Thymus (tissue), 11 donors: ENCODE measurements around the gene PLCB1. TPM values are rescaled to one million over a fixed set of nuclear protein-coding genes. Genes with fewer than 3 reads are reported as not detected.

ENCODE experiments used
- DNase-seq, 9 donors: peaks; one replicate each; pipeline ENCODE4 v3.0.0-alpha.2; 2013; ENCODE audit warnings: low spot score in 9 of 9, low read depth in 6 of 9, missing footprints in 1 of 9
- H3K27ac ChIP-seq, 2 donors: one replicate each; pipeline ENCODE4 v1.5.1; 2013; ENCODE audit warnings: control low read depth in 1 of 2, low read depth in 1 of 2, low read length in 1 of 2, mild to moderate bottlenecking in 1 of 2, moderate library complexity in 1 of 2
- H3K27me3 ChIP-seq, 2 donors: one replicate each; pipeline ENCODE4 v1.5.1; 2013; ENCODE audit warnings: low read length in 1 of 2; ENCODE audit not compliant: control insufficient read depth in 2 of 2, insufficient read depth in 1 of 2
- H3K36me3 ChIP-seq, 2 donors: one replicate each; pipeline ENCODE4 v1.5.1; 2013; ENCODE audit warnings: low read length in 1 of 2, mild to moderate bottlenecking in 1 of 2, moderate library complexity in 1 of 2; ENCODE audit not compliant: control insufficient read depth in 2 of 2, insufficient read depth in 2 of 2
- H3K4me1 ChIP-seq, 2 donors: one replicate each; pipeline ENCODE4 v1.5.1; 2013; ENCODE audit warnings: low read length in 2 of 2; ENCODE audit not compliant: control insufficient read depth in 2 of 2, insufficient read depth in 2 of 2
- H3K4me3 ChIP-seq, 2 donors: one replicate each; pipeline ENCODE4 v1.5.1; 2013; ENCODE audit warnings: low read length in 2 of 2, control low read depth in 1 of 2, mild to moderate bottlenecking in 1 of 2
- H3K9me3 ChIP-seq, 2 donors: one replicate each; pipeline ENCODE4 v1.5.1; 2013; ENCODE audit warnings: low read length in 1 of 2, mild to moderate bottlenecking in 1 of 2; ENCODE audit not compliant: control insufficient read depth in 2 of 2, insufficient read depth in 1 of 2
- WGBS: extraction: QIAGEN DNeasy Blood & Tissue Kit; methylation state at CpG from one replicate; pipeline ENCODE4 v1.1.7; 2013; 5-methylcytosine and 5-hydroxymethylcytosine counted together
- polyA plus RNA-seq: library from polyadenylated mRNA; stranded (reverse); fragments of 200-250 nt; gene quantifications from one replicate; pipeline ENCODE4 v1.2.3, GENCODE V29; 2013
- total RNA-seq: library from RNA; stranded (reverse); fragments of 120-200 nt; gene quantifications from one replicate; pipeline ENCODE4 v1.2.4, GENCODE V29; 2013
- donor health status: healthy.

The PLCB1 gene
- total and polyA plus RNA-seq, 2 donors = 4.1 to 4.7 TPM

DNA sequence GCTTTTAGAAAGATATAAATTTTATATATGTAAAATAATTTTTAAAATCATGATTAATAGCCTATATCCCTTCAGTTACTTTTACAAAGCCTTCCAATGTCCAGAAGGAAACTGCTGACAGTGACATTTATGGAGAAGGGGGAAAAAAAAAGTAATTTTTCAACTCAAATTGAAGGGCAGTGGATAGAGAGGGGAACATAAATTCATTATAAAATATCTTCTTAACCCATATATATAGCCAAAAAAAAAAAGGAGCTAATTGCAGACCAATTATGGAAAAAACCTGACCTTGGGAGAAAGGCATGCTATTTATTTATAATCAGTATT, 392.9 kb downstream of the PLCB1 start:
- Histone ChIP-seq H3K27me3 (no peaks in the 10 kb centered on the region), H3K4me1 (no peaks in the 10 kb centered on the region), H3K27ac (no peak overlapping the region), H3K36me3 (no peaks in the 10 kb centered on the region), H3K4me3 (no peak overlapping the region), H3K9me3 (no peaks in the 10 kb centered on the region)
- no peak for DNase-seq

DNA sequence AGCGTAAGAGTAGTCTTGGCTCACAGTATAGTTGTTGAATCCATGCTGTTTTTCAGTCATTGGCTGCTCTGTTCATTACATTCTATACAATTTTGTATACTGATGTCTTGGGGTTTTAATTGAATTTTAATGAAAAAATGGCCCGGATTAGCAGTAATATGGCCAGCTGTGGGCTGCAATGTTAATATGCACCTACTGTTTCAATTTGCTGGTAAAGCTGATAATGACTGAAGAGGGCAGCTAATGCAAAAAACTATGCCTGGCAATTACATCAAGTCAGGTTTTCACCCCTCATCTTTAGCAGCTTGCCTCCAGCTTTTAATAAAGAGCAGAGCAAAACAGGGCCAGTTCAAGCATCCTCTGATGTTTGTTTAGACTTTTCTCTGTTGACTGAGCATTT, 394.5 kb downstream of the PLCB1 start:
- H3K27me3 ChIP-seq = no peaks in the 10 kb centered on the region
- H3K36me3 ChIP-seq = no peaks in the 10 kb centered on the region
- no peak overlapping the region for H3K27ac ChIP-seq
- H3K4me3 ChIP-seq = no peak overlapping the region
- WGBS = 97% methylated on average over 2 of the region's 2 CpGs
- no peaks in the 10 kb centered on the region for H3K4me1 ChIP-seq
- DNase-seq = no peak
- H3K9me3 ChIP-seq = no peaks in the 10 kb centered on the region

- Histone ChIP-seq H3K9me3 (no peaks in the 10 kb centered on the region), H3K4me1 (no peaks in the 10 kb centered on the region), H3K4me3 (no peak overlapping the region), H3K27ac (no peak overlapping the region), H3K36me3 (no peaks in the 10 kb centered on the region), H3K27me3 (no peaks in the 10 kb centered on the region)
- DNase-seq = peak in 1 of 9 donors; percentile 15
- 64% methylated on average over 4 of the region's 4 CpGs for WGBS
Observed at GRCh38 chr20:8527998-8528723, 396.1 kb downstream of the PLCB1 start.

DNA sequence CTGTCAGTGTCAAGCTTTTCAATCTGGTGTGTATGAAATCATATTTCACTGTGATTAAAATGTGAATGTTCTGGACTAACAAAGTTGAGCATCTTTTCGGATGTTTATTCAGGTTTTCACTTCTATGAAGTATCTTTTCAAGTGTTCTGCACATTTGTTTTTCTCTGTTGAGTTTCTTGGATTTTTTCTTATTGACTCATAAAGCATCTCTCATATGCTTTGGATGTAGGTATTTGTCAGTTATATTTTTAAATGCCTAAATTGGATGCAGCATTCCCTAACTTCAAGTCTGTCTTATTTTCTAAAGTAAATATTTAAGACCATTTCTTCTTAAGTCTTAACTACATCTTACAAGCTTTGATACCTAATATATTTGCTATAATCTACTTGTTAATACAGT, 398.0 kb downstream of the PLCB1 start:
- H3K4me1 ChIP-seq = no peaks in the 10 kb centered on the region
- no peak overlapping the region for H3K4me3 ChIP-seq
- no peak overlapping the region for H3K27ac ChIP-seq
- DNase-seq = no peak
- no peaks in the 10 kb centered on the region for H3K27me3 ChIP-seq
- H3K36me3 ChIP-seq = no peaks in the 10 kb centered on the region
- 96% methylated on average over 1 of the region's 1 CpG for WGBS
- H3K9me3 ChIP-seq = no peaks in the 10 kb centered on the region

GRCh38 chr20:8532169-8532568, 400.1 kb downstream of the PLCB1 start:
- H3K27me3 ChIP-seq = no peaks in the 10 kb centered on the region
- DNase-seq = no peak
- no peaks in the 10 kb centered on the region for H3K4me1 ChIP-seq
- WGBS = 98% methylated on average over 3 of the region's 3 CpGs
- H3K9me3 ChIP-seq = no peaks in the 10 kb centered on the region
- no peaks in the 10 kb centered on the region for H3K36me3 ChIP-seq
- no peak overlapping the region for H3K4me3 ChIP-seq
- no peak overlapping the region for H3K27ac ChIP-seq

- 92% methylated on average over 5 of the region's 5 CpGs for WGBS
- no peak overlapping the region for H3K27ac ChIP-seq
- H3K4me1 ChIP-seq = no peaks in the 10 kb centered on the region
- H3K36me3 ChIP-seq = no peaks in the 10 kb centered on the region
- H3K27me3 ChIP-seq = no peaks in the 10 kb centered on the region
- no peak for DNase-seq
- no peak overlapping the region for H3K4me3 ChIP-seq
- H3K9me3 ChIP-seq = no peaks in the 10 kb centered on the region
Observed at GRCh38 chr20:8534368-8535160, 402.5 kb downstream of the PLCB1 start.

GRCh38 chr20:8535403-8536261, 403.6 kb downstream of the PLCB1 start:
- H3K36me3 ChIP-seq = no peaks in the 10 kb centered on the region
- H3K4me3 ChIP-seq = no peak overlapping the region
- no peaks in the 10 kb centered on the region for H3K27me3 ChIP-seq
- H3K4me1 ChIP-seq = no peaks in the 10 kb centered on the region
- DNase-seq = no peak
- H3K27ac ChIP-seq = no peak overlapping the region
- WGBS = 97% methylated on average over 3 of the region's 3 CpGs
- H3K9me3 ChIP-seq = no peaks in the 10 kb centered on the region

DNA sequence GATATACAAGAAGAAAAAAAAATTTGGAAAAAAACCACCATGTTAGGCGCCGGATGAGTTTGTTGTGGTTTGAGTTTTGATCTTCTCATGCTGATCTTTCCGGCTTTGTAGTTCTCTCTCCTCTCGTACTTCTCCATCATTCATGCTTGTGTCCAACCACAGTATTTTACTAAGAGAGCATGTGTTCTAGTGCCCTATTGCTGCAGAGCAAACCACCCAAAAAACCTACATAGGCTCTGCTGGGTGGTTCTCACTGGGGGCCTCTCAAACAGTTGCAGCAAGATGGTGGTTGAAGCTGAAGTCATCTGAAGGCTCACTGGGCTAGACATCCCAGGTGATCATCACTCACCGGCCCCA, 404.2 kb downstream of the PLCB1 start:
- Histone ChIP-seq H3K27me3 (no peaks in the 10 kb centered on the region), H3K27ac (no peak overlapping the region), H3K4me1 (no peaks in the 10 kb centered on the region), H3K9me3 (no peaks in the 10 kb centered on the region), H3K4me3 (no peak overlapping the region), H3K36me3 (no peaks in the 10 kb centered on the region)
- 76% methylated on average over 5 of the region's 5 CpGs for WGBS
- no peak for DNase-seq

DNA sequence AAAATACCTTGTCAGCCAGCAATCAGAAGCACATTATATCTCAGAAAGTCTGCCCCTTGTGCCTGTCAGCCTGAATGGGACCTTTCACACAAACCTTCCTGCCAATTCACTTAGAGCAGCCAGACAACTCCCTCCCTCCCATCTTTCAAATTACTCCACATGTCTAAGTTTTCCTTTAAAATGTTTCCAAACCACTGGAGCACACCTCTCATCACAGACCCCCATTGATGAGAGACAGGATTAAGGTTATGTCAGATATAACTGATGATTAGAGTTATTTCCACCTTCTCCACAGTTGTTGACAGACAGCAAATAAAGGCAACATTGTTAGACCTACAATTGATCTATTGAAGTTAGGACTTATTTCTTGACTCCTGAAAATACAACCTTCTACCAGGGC, 408.4 kb downstream of the PLCB1 start:
- DNase-seq = no peak
- H3K4me3 ChIP-seq = no peak overlapping the region
- no peaks in the 10 kb centered on the region for H3K36me3 ChIP-seq
- H3K27ac ChIP-seq = no peak overlapping the region
- no peaks in the 10 kb centered on the region for H3K9me3 ChIP-seq
- no peaks in the 10 kb centered on the region for H3K4me1 ChIP-seq
- H3K27me3 ChIP-seq = no peaks in the 10 kb centered on the region
